Fibroblast of skin of left quadriceps (primary cell): ENCODE measurements around the gene CD8A.

Experiments used
- DNase-seq, 2 experiments: peaks; one replicate each; pipeline ENCODE4 v3.0.0-alpha.2; 2013; ENCODE audit warnings: low read depth in 2 of 2

The CD8A gene

DNA sequence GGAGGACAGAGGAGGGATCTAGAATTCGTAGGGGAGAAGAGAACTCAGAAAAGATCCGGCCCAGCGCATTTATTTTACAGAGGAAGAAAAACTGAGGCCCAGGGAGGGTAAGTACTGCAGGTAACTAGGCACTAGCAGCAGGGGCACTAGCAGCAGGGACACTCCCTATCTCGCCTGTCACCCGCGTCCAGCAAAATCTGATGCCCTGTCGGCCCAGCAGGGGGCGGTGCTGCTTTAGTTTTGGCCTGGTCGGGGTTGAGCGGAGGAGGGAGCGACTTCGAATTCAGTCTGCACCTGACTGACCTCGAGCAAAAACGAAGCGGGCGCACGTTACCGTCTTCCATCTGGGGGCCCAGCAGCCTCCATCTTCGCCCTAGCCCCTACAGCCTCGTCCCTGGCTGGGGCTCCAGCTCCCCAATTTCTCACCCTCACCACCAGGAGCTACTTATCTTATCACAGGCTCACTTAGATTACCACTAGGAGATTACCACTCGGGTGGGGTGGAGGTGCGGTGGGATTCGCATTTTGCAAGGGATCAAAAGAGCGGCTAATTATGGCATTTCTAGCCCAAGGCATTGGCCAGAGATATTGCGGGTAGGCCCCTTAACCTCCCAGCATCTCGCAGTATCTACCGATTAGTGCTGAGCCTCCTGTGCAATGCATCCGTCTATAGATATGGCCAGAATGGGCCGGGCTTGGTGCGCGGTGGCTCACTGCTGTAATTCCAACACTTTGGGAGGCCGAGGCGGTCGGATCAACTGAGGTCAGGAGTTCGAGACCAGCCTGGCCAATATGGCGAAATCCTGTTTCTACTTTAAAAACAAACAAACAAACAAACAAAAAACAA is 17.8 kb upstream of the CD8A start:
- peak; percentile 39 to 50 for DNase-seq

GRCh38 chr2:86807468-86808275 is 17.0 kb upstream of the CD8A start:
- DNase-seq, result no peak

DNA sequence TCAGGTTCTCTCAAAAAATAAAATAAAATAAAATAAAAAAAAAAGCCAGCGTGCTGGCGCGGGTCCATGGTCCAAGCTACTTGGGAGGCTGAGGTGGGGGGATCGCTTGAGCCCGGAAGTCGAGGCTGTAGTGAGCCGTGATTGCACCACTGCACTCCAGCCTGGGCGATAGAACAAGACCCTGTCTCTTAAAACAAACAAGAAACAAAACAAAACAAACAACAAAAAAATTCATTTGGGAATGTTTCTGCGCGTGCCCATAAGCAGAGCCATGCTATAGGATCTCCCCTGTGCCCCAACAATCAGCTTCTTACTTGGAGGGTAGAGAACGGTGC is 16.4 kb upstream of the CD8A start:
- no peak for DNase-seq

GRCh38 chr2:86806059-86806857 is 15.5 kb upstream of the CD8A start:
- DNase-seq, result no peak

- no peak for DNase-seq
These were observed 10.3 kb upstream of the CD8A start for GRCh38 chr2:86800856-86801567.

DNA sequence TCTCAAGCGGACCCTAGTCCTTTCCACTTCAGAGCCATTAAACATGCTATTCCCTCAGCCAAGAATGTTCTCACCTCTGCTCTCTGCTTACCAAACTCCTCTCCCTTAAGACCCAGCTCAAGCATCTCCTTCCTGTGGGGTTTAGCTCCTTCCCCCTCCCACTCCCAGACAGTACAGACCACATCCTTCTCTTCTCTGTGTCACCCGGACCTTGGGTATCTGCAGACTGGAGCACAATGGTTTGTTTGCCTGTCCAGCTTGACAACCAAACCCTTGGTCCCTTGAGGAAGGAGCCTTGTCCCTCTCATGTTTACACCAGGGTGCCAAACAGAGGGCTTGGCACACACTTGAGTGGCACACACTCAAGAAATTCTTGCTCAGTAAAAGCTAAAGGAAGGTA is 4.1 kb upstream of the CD8A start:
- DNase-seq, result no peak

DNA sequence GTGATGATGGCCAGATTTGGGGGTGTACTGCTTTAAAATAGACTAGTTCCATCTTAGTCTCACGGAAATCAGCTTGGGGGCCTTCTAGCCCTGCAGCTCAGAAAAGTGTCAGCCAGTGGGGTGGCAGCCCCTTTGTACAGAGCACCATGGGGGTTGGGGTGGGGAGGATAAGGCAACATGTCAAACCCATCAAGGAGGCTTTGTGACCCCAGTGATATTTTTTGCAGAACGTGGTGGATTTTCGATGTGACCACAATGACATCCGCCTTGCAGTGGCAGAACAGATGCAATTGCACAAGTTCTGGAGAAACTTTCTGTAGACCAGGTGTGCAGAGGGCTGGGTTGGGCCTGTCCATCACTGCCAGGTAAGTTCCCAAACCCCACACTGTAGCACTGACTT is 3.0 kb upstream of the CD8A start:
- DNase-seq, result no peak

DNA sequence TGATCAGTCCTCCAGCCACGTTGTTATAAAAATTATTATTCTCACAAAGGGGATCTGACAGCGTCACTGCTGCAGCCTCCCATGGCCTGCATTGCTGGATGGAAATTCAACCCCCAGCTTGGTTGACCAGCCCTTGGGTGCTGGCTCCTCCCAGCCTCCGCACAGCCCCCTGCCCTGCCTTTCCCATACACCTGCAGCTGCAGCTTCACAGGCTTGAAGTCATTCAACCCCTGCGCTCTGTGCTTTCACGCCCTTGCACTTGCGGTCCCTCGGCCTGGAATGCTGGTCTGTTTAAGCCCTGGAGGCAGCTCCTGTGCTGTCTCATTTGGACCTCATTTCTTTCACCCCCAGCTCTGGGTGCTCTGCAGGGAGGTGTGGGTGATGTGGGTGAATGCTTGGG is 860 bp upstream of the CD8A start:
- no peak for DNase-seq

GRCh38 chr2:86790134-86790675 is 508 bp downstream of the CD8A start:
- no peak for DNase-seq

- no peak for DNase-seq
These were observed 1.0 kb downstream of the CD8A start for GRCh38 chr2:86789687-86790133.

GRCh38 chr2:86788881-86789686 is 1.6 kb downstream of the CD8A start:
- DNase-seq, result no peak

- DNase-seq, result no peak
These were observed 2.5 kb downstream of the CD8A start for GRCh38 chr2:86788165-86788564.

DNA sequence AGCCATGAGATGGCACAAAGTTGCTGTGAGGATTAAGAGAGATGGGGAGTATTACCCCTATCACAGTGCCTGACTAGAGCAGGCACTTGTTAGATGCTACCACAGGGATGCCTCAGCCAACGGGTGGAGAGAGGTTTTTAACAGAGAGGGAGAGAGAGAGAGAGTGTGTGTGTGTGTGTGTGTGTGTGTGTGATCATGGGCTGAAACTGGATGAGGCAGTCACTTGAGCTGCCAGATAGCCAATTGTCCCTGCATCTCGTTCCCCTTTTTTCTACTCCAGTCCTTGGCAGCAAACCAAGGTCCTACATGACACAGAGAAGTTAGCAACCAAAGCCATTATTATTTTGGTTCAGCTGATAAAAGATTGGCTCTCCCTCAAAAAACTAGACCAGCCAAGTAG is 3.0 kb downstream of the CD8A start:
- no peak for DNase-seq

GRCh38 chr2:86786001-86786536 is 4.6 kb downstream of the CD8A start:
- DNase-seq, result no peak

DNA sequence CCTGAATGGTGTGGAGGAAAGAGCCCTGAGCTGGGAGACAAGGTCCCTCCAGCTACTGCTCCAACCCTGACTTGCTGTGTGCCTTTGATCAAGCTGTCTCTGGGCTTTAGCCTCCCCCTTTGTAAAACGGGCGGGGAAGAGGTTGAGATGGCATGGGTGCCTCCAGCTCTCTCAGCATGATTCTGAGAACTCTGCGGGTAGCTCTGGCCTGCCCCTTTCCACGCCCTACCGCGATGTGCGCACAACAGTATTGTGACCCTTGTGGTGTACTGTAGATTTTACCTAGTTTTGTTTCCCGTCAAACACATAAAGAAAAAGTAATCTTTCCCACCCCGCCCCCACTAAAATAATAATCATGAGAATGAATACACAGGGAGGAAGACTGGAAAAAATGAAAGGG is 5.3 kb downstream of the CD8A start:
- DNase-seq, result no peak

DNA sequence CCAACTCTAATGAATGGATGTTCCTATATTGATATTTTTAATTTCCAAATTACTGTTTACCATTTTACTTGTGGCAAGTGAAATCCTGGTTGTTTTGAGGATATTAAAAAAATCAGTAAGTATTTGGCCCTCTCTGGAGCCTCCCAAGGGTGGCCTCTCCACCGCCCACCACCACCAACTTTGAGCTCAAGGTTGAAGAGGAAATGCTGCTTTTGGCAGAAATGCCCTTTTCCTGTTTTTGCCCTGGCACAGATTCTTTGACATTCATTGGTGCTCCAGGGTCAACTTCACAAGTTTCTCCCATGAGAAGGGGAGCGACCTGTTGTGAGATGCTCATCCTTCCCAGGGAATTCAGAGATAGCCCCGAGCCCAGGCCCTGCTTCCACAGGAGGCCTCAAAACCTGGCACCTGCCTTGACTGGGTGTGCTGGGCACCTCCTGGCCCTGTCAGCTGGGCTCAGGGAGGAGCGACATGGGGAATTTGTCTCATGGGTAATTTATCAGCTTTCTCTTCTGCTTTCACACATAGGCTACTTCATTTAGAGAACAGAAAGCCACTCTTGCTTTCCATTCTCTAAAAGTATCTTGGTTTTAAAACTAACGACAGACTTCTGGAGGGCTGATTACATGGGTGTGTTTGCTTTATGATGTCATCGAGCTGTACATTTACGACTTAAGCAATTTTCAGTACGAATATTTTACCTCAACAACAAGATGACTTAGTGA is 6.9 kb downstream of the CD8A start:
- DNase-seq, result no peak

GRCh38 chr2:86782748-86783147 is 8.0 kb downstream of the CD8A start:
- DNase-seq, result no peak

- no peak for DNase-seq
These were observed 9.3 kb downstream of the CD8A start for GRCh38 chr2:86781363-86781762.

GRCh38 chr2:86779971-86780370 is 10.7 kb downstream of the CD8A start:
- no peak for DNase-seq

DNA sequence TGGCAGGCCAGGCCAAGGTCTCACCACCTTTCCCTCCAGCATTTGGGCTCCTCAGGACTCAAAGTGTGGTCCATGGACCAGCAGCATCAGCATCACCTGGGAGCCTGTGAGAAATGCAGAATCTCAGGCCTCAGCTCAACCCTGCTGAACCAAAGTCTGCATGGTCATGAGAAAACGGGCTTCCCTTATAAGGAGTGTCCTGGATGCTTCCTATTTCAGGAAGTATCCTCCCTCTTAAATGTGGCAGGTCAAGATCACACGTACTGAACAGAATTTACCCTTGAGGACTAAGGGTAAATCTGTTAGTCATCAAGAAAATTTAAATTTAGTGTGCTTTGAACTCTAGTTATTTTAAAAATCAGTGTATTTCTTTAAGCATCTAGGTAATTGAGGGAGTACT is 11.8 kb downstream of the CD8A start:
- no peak for DNase-seq
